Activated naive CD4-positive, alpha-beta T cell treated with anti-CD3 and anti-CD28 coated beads, Interleukin-2, amount 50 U/mL, for 16 hours (primary cell): ENCODE measurements around the gene BCL6B.

ENCODE experiments used
- DNase-seq: peaks from one replicate; pipeline ENCODE4 v3.0.0-alpha.2; 2020

BCL6B gene

DNA sequence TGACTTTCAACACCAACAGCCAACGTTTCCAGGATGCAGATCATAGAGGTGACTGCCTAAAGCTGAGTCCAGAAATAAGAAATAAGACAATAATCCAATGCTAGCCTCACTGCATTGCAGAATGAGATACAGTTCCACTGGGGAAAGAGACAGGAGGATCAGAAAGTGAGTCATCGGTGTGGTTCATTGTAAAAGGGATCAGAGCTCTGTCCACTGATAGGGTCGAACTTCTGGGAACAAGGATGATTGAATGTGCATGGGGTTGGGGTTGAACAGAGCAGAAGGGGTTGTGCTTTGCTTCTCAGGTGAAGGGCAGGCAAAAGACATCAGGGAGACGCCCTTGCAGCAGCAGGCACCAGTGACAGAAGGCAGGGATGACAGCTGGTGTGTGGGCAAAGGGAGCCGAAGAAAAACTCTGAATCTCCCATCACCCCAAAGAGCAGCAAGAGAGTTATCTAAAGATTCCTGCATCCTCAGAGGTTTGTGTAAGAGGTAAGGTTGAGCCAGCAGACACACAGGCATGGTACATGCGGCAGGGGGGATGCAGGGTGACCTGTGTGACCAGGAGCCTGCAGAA lies 40.8 kb downstream of the BCL6B start:
- DNase-seq: no peak

- no peak for DNase-seq
Observed at GRCh38 chr17:7064261-7064660, 41.4 kb downstream of the BCL6B start.

DNA sequence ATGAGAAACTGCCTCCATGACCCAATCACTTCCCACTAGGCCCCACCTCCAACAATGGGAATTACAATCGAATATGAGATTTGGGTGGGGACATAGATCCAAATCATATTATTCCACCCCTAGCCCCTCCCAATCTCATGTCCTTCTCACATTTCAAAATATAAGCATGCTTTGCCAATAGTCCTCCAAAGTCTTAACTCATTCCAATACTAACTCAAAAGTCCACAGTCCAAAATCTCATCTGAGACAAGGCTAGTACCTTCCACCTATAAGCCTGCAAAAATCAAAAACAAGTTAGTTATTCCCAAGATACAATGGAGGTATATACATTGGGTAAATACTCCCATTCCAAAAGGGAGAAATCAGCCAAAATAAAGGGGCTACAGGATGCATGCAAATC lies 44.3 kb downstream of the BCL6B start:
- no peak for DNase-seq

- no peak for DNase-seq
Observed at GRCh38 chr17:7068268-7068667, 45.4 kb downstream of the BCL6B start.

GRCh38 chr17:7070712-7071111 lies 47.9 kb downstream of the BCL6B start:
- no peak for DNase-seq

DNA sequence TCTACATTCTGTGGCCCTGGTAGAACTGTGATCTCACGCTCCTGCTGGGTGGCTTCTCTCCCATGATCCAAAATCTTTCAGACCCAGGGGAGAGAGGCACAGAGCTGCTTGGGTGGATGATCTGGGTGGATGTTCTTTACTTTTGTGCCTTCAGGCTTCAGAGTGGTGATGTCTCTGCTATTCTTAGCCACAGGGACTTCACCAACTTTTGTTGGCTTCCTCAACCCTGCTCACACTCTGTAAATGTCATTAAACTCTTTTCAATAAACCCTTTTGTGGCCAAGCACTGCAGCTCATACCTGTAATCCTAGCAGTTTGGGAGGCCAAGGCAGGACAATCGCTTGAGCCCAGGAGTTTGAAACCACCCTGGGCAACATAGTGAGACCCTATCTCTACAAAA lies 49.6 kb downstream of the BCL6B start:
- no peak for DNase-seq

DNA sequence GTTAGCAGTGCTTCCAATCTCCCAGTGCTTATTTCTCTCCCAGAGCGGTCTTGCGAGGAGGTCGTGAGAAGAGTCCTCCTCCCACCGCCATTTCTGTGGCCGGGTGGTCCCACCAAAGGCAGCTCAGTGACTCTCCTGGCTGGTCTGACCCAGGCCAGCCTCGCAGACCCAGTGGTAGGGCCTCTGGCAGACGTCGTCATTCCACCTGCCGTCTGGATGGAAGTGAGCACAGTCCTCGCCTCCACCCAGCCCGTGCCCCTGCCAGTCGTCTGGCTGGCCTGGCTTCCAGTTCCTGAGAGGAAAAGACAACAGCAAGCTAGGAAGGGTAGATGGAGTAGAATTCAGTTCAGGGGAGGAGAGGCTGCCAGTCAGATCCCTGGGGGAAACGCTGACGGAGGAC lies 52.1 kb downstream of the BCL6B start:
- no peak for DNase-seq

GRCh38 chr17:7077911-7078546 lies 55.2 kb downstream of the BCL6B start:
- DNase-seq: no peak

DNA sequence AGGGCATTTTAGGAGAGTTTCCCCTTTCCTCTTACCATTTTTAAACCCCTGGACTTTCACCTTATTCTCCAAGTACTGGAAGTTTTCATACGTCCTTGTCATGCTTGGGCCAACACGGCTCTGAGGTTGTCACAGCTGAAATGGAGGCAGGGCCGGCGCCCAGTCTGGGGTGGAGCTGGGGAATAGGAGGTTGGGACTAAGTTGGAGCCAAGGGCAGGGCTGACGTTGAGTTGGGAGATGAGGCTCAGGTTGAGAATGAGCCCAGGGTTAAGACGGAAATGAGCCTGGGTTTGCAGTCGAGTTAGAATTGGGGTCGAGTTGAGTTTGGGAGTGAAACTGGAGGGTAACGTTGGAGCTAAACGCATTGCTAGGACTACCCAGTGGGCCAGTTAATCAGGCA lies 55.9 kb downstream of the BCL6B start:
- DNase-seq: no peak
